CD4-positive, alpha-beta T cell (primary cell): ENCODE results near the gene LMAN2. TPM values are rescaled to one million over a fixed set of nuclear protein-coding genes. Genes with fewer than 3 reads are reported as not detected.

Source experiments
- ATAC-seq: fragments of 200-7000 bp; cut with Tn5 transposase; one replicate; pipeline ENCODE4 v1.10.0; 2022; ENCODE audit warnings: mild to moderate bottlenecking; ENCODE audit not compliant: poor library complexity
- CTCF ChIA-PET: fragments of 350-600 bp; sonication (Branson Sonifier 250); formaldehyde crosslinking; loops from one replicate; lab custom pipeline; 2021; ENCODE audit warnings: antibody characterized with exemption, inconsistent platforms; lab: Charles Lee
- POLR2A ChIA-PET: fragments of 350-600 bp; sonication (Branson Sonifier 250); formaldehyde crosslinking; loops from one replicate; lab custom pipeline; 2021; ENCODE audit warnings: antibody characterized with exemption, inconsistent platforms; lab: Charles Lee
- DNase-seq, 14 experiments: peaks; one replicate each; pipeline ENCODE4 v3.0.0-alpha.2; 2013 to 2020; ENCODE audit warnings: mixed read lengths in 2 of 14
- H3K27ac ChIP-seq, 2 donors: one replicate each; pipeline versions ENCODE4 v1.5.1 to v1.7.0; 2013; ENCODE audit warnings: low read length in 2 of 2, low read depth in 1 of 2, mild to moderate bottlenecking in 1 of 2
- H3K27me3 ChIP-seq, 2 experiments: 1 replicate in 1 of 2; 2 replicates in 1 of 2; pipeline versions ENCODE4 v1.6.1 to v1.7.0; 2013; ENCODE audit warnings: low read length in 2 of 2, control low read depth in 1 of 2, mild to moderate bottlenecking in 1 of 2, moderate library complexity in 1 of 2; ENCODE audit not compliant: insufficient read depth in 2 of 2, control insufficient read depth in 1 of 2
- H3K36me3 ChIP-seq: one replicate; pipeline ENCODE4 v1.6.1; 2013; ENCODE audit warnings: low read length, control low read depth; ENCODE audit not compliant: insufficient read depth
- H3K4me1 ChIP-seq: one replicate; pipeline ENCODE4 v1.6.1; 2013; ENCODE audit warnings: low read length, control low read depth; ENCODE audit not compliant: insufficient read depth
- H3K4me3 ChIP-seq: one replicate; pipeline ENCODE4 v1.5.1; 2013; ENCODE audit warnings: mild to moderate bottlenecking, low read length, moderate library complexity
- H3K9me3 ChIP-seq, 2 experiments: 1 replicate in 1 of 2; 2 replicates in 1 of 2; pipeline versions ENCODE4 v1.6.1 to v1.7.0; 2013; ENCODE audit warnings: low read length in 2 of 2, mild to moderate bottlenecking in 2 of 2, control low read depth in 1 of 2, moderate library complexity in 1 of 2; ENCODE audit not compliant: control insufficient read depth in 1 of 2, insufficient read depth in 1 of 2
- H3K27ac Mint-ChIP-seq: one replicate; pipeline ENCODE4 v1.8.0; 2020; ENCODE audit warnings: mixed read lengths
- H3K27me3 Mint-ChIP-seq: one replicate; pipeline ENCODE4 v1.8.0; 2021; ENCODE audit warnings: mixed read lengths
- H3K36me3 Mint-ChIP-seq: one replicate; pipeline ENCODE4 v1.8.0; 2021; ENCODE audit warnings: low read depth, mixed read lengths
- H3K4me1 Mint-ChIP-seq: one replicate; pipeline ENCODE4 v1.8.0; 2021; ENCODE audit warnings: low read depth, mixed read lengths
- H3K4me3 Mint-ChIP-seq: one replicate; pipeline ENCODE4 v1.8.0; 2020; ENCODE audit warnings: mild to moderate bottlenecking, mixed read lengths
- H3K9me3 Mint-ChIP-seq: one replicate; pipeline ENCODE4 v1.8.0; 2020; ENCODE audit warnings: mixed read lengths
- CTCF ChIP-seq: fragments of 200-600 bp; IDR thresholded peaks from one replicate; pipeline ENCODE4 v1.8.0; 2022; ENCODE audit warnings: antibody characterized with exemption, mild to moderate bottlenecking
- intact Hi-C, 2 experiments: fragments of 100-400 bp; cut with DNase I in 1 of 2; cut with micrococcal nuclease in 1 of 2; formaldehyde crosslinking; loops; one replicate each; pipeline versions ENCODE4 v1.15.1 to v1.9.0; 2023 to 2025; cut with DNase I, micrococcal nuclease
- total RNA-seq, 174 experiments: library from RNA in 2 of 174; stranded (reverse) in 2 of 174; gene quantifications; one replicate each; pipeline ENCODE4 v1.2.3 and lab custom pipeline; 2021 to 2026

The LMAN2 gene
- total RNA-seq, 2 experiments from 2014 or later = 54.5 to 55.6 TPM

- H3K4me3 ChIP-seq = no peak overlapping the region
- H3K9me3 Mint-ChIP-seq = no peaks in the 10 kb centered on the region
- H3K27ac ChIP-seq = peak overlapping the region; percentile 26 to 72
- intact Hi-C loops = no loop called here
- DNase-seq (no peak), ATAC-seq (no peak)
- H3K4me1 Mint-ChIP-seq = peaks cover 40% of the 10 kb centered on the region
- no peaks in the 10 kb centered on the region for H3K36me3 ChIP-seq
- CTCF ChIA-PET = interaction anchor here (2.3 to 6.1 kb wide), 6 partner anchors 15 to 67 kb away, joined by 8 to 136 read pairs (median 41); partner anchors contain the start of gene PRR7
- H3K9me3 ChIP-seq = no peaks in the 10 kb centered on the region
- POLR2A ChIA-PET = interaction anchor here (1.2 to 3.7 kb wide), 10 partner anchors 13 to 79 kb away, joined by 3 to 75 read pairs (median 14); partner anchors contain the start of genes GRK6, LMAN2 and PRR7
- H3K36me3 Mint-ChIP-seq = no peaks in the 10 kb centered on the region
- H3K27ac Mint-ChIP-seq = peak overlapping the region; percentile 80
- no peaks in the 10 kb centered on the region for H3K27me3 ChIP-seq
- no peak for TF ChIP-seq CTCF
- peak overlapping the region; percentile 53 for H3K4me3 Mint-ChIP-seq
- no peaks in the 10 kb centered on the region for H3K27me3 Mint-ChIP-seq
- H3K4me1 ChIP-seq = peaks cover 72% of the 10 kb centered on the region
Measured at GRCh38 chr5:177388521-177389052, 37.1 kb upstream of the LMAN2 start.

- Histone ChIP-seq H3K9me3 (no peaks in the 10 kb centered on the region), H3K4me3 (no peak overlapping the region), H3K27me3 (no peaks in the 10 kb centered on the region), H3K4me1 (peaks cover 84% of the 10 kb centered on the region), H3K36me3 (no peaks in the 10 kb centered on the region), H3K27ac (no peak overlapping the region)
- ATAC-seq (no peak), DNase-seq (no peak)
- TF ChIP-seq CTCF = no peak
- no peaks in the 10 kb centered on the region for H3K9me3 Mint-ChIP-seq
- CTCF ChIA-PET = interaction anchor here (1.6 to 6.1 kb wide), 3 partner anchors 16 to 68 kb away, joined by 3 to 136 read pairs (median 60); no protein-coding TSS in a partner anchor
- POLR2A ChIA-PET = interaction anchor here (1.3 kb wide), 1 partner anchor 68 kb away, joined by 4 read pairs; no protein-coding TSS in a partner anchor
- no peaks in the 10 kb centered on the region for H3K36me3 Mint-ChIP-seq
- intact Hi-C loops = no loop called here
- no peak overlapping the region for H3K4me3 Mint-ChIP-seq
- peaks cover 52% of the 10 kb centered on the region for H3K4me1 Mint-ChIP-seq
- H3K27ac Mint-ChIP-seq = no peak overlapping the region
- H3K27me3 Mint-ChIP-seq = no peaks in the 10 kb centered on the region
Measured at GRCh38 chr5:177387405-177387804, 35.9 kb upstream of the LMAN2 start.

GRCh38 chr5:177386542-177386941 lies 35.1 kb upstream of the LMAN2 start:
- Mint-ChIP-seq H3K9me3 (no peaks in the 10 kb centered on the region), H3K27ac (no peak overlapping the region), H3K27me3 (no peaks in the 10 kb centered on the region), H3K4me3 (no peak overlapping the region), H3K4me1 (peaks cover 54% of the 10 kb centered on the region), H3K36me3 (no peaks in the 10 kb centered on the region)
- Histone ChIP-seq H3K9me3 (no peaks in the 10 kb centered on the region), H3K27me3 (no peaks in the 10 kb centered on the region), H3K36me3 (no peaks in the 10 kb centered on the region), H3K27ac (no peak overlapping the region), H3K4me3 (no peak overlapping the region), H3K4me1 (peaks cover 86% of the 10 kb centered on the region)
- intact Hi-C loops = no loop called here
- ATAC-seq (no peak), DNase-seq (no peak)
- TF ChIP-seq CTCF = no peak
- CTCF ChIA-PET = interaction anchor here (1.6 kb wide), 1 partner anchor 68 kb away, joined by 3 read pairs; no protein-coding TSS in a partner anchor
- POLR2A ChIA-PET = interaction anchor here (0.7 to 1.3 kb wide), 4 partner anchors 15 to 69 kb away, joined by 3 to 6 read pairs (median 4); no protein-coding TSS in a partner anchor
